OCI-LY1 (cell line): ENCODE measurements around the gene PPIP5K2.

ENCODE experiments used
- H2AFZ ChIP-seq: fragments of 200-600 bp; sonication (generic), shearing (Covaris generic); 2 replicates; pipeline ENCODE4 v1.6.0; 2014; ENCODE audit warnings: antibody characterized with exemption, mild to moderate bottlenecking, low read length
- H3F3A ChIP-seq: fragments of 200-600 bp; sonication (generic), shearing (Covaris generic); 2 replicates; pipeline ENCODE4 v1.6.0; 2014; ENCODE audit warnings: mild to moderate bottlenecking, antibody characterized with exemption, low read length, moderate library complexity; ENCODE audit not compliant: insufficient read depth
- H3K27ac ChIP-seq: fragments of 200-600 bp; sonication (generic); 2 replicates; pipeline ENCODE4 v1.5.1; 2014; ENCODE audit warnings: low read length, mixed run types, mild to moderate bottlenecking, low read depth; ENCODE audit not compliant: poor library complexity, severe bottlenecking
- H3K27me3 ChIP-seq: fragments of 200-600 bp; sonication (generic); 2 replicates; pipeline ENCODE4 v1.6.0; 2014; ENCODE audit warnings: antibody characterized with exemption, mild to moderate bottlenecking, low read length, moderate library complexity; ENCODE audit not compliant: insufficient read depth
- H3K36me3 ChIP-seq: fragments of 200-600 bp; sonication (generic); 2 replicates; pipeline ENCODE4 v1.6.1; 2014; ENCODE audit warnings: mild to moderate bottlenecking, antibody characterized with exemption, low read length, moderate library complexity, mixed read lengths; ENCODE audit not compliant: insufficient read depth
- H3K4me1 ChIP-seq: fragments of 200-600 bp; sonication (generic); 2 replicates; pipeline ENCODE4 v1.5.1; 2014; ENCODE audit warnings: mild to moderate bottlenecking, low read length, moderate library complexity; ENCODE audit not compliant: insufficient read depth, severe bottlenecking
- H3K4me2 ChIP-seq: fragments of 200-600 bp; sonication (generic), shearing (Covaris generic); 2 replicates; pipeline ENCODE4 v1.6.1; 2014; ENCODE audit warnings: low read length
- H3K4me3 ChIP-seq: fragments of 200-600 bp; sonication (generic); 2 replicates; pipeline ENCODE4 v1.5.1; 2014; ENCODE audit warnings: low read length, low read depth, mild to moderate bottlenecking, mixed read lengths; ENCODE audit not compliant: poor library complexity, severe bottlenecking
- H3K79me2 ChIP-seq: fragments of 200-600 bp; shearing (Covaris generic); 2 replicates; pipeline ENCODE4 v1.6.1; 2016; ENCODE audit warnings: mixed run types, low read length, mixed read lengths; ENCODE audit not compliant: insufficient read depth
- H3K9ac ChIP-seq: fragments of 200-600 bp; sonication (generic), shearing (Covaris generic); 2 replicates; pipeline ENCODE4 v1.6.1; 2014; ENCODE audit warnings: mild to moderate bottlenecking, low read length, mixed read lengths
- H3K9me2 ChIP-seq: fragments of 200-600 bp; sonication (generic), shearing (Covaris generic); 2 replicates; pipeline ENCODE4 v1.6.1; 2014; ENCODE audit warnings: low read depth, mild to moderate bottlenecking, low read length, mixed read lengths
- H3K9me3 ChIP-seq: fragments of 200-600 bp; shearing (Covaris generic); 2 replicates; pipeline ENCODE4 v1.6.1; 2014; ENCODE audit warnings: low read length, mixed read lengths
- H4K20me1 ChIP-seq: fragments of 200-600 bp; sonication (generic), shearing (Covaris generic); 2 replicates; pipeline ENCODE4 v1.6.0; 2016; ENCODE audit warnings: mild to moderate bottlenecking, low read length; ENCODE audit not compliant: insufficient read depth
- CTCF ChIP-seq: fragments of 200-600 bp; sonication (generic), shearing (Covaris generic); IDR thresholded peaks from 2 replicates; pipeline ENCODE4 v1.5.1; 2017; ENCODE audit warnings: mild to moderate bottlenecking, antibody characterized with exemption, low read length, moderate library complexity, mixed read lengths
- EZH2 ChIP-seq: fragments of 200-600 bp; sonication (generic), shearing (Covaris generic); IDR thresholded peaks from 2 replicates; pipeline ENCODE4 v1.8.0; 2017; ENCODE audit warnings: borderline replicate concordance, mixed run types, mild to moderate bottlenecking, antibody characterized with exemption, low read length, moderate library complexity, mixed read lengths

Gene PPIP5K2

GRCh38 chr5:103110403-103110802 is 9.7 kb upstream of the PPIP5K2 start:
- no peaks in the 10 kb centered on the region for H3K27me3 ChIP-seq
- no peak overlapping the region for H2AFZ ChIP-seq
- no peak overlapping the region for H3K9ac ChIP-seq
- peaks cover 8% of the 10 kb centered on the region for H3K4me1 ChIP-seq
- no peaks in the 10 kb centered on the region for H3K9me3 ChIP-seq
- no peaks in the 10 kb centered on the region for H3K9me2 ChIP-seq
- no peak overlapping the region for H3K27ac ChIP-seq
- H3K79me2 ChIP-seq = no peaks in the 10 kb centered on the region
- no peak overlapping the region for H3K4me3 ChIP-seq
- no peaks in the 10 kb centered on the region; the same call in 1 of the 2 replicates for H3K36me3 ChIP-seq
- TF ChIP-seq CTCF (no peak), EZH2 (no peak)
- no peaks in the 10 kb centered on the region for H4K20me1 ChIP-seq
- no peak overlapping the region for H3K4me2 ChIP-seq
- no peaks in the 10 kb centered on the region for H3F3A ChIP-seq

GRCh38 chr5:103111468-103111867 is 8.6 kb upstream of the PPIP5K2 start:
- H3K27me3 ChIP-seq = no peaks in the 10 kb centered on the region
- H3K9ac ChIP-seq = no peak overlapping the region
- H3K9me3 ChIP-seq = no peaks in the 10 kb centered on the region
- H3K4me3 ChIP-seq = no peak overlapping the region
- H4K20me1 ChIP-seq = no peaks in the 10 kb centered on the region
- no peak overlapping the region for H2AFZ ChIP-seq
- no peak overlapping the region for H3K27ac ChIP-seq
- peaks cover 8% of the 10 kb centered on the region for H3K4me1 ChIP-seq
- no peaks in the 10 kb centered on the region for H3K9me2 ChIP-seq
- H3K36me3 ChIP-seq = no peaks in the 10 kb centered on the region; the same call in 1 of the 2 replicates
- no peak overlapping the region for H3K4me2 ChIP-seq
- 0 out of 2 replicates have a peak, but pooled peaks cover 3% of the 10 kb centered on the region for H3K79me2 ChIP-seq
- no peaks in the 10 kb centered on the region for H3F3A ChIP-seq
- TF ChIP-seq EZH2 = no peak
- TF ChIP-seq CTCF = no peak

- Histone ChIP-seq H3K27me3 (no peaks in the 10 kb centered on the region), H3K36me3 (no peaks in the 10 kb centered on the region), H3K27ac (no peak overlapping the region), H3K4me1 (peaks cover 13% of the 10 kb centered on the region), H2AFZ (no peak overlapping the region), H3K9me3 (no peaks in the 10 kb centered on the region), H3F3A (no peaks in the 10 kb centered on the region), H3K4me2 (no peak overlapping the region), H3K79me2 (peaks cover 16% of the 10 kb centered on the region; the same call in 1 of the 2 replicates), H3K9me2 (no peaks in the 10 kb centered on the region), H4K20me1 (no peaks in the 10 kb centered on the region), H3K9ac (no peak overlapping the region), H3K4me3 (no peak overlapping the region)
- TF ChIP-seq EZH2 (no peak), CTCF (no peak)
These were observed 7.2 kb upstream of the PPIP5K2 start for GRCh38 chr5:103112910-103113309.
